ENCODE measurements around the gene ISM1. TPM values are rescaled to one million over a fixed set of nuclear protein-coding genes. Genes with fewer than 3 reads are reported as not detected.

Gene ISM1
- polyA plus RNA-seq, 1 donor = 0.81 TPM

DNA sequence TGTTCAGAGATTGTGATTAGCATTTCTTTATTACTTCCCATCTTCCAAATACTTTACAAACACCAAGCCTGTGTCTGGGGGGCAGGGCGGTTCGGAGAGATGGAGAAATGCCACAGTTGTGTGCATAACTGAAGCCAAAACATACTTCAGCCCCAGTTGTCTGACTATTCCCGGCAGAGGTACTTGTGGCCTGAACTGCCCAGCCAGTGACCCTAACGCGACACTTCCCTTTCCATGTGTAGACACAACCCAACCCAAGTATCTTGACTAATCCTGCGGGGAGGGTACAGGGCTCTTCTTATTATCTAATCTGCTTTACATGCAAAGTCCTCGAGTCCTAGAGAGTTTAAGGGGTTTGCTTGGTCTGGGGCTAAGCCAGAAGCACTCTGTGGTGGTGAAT, 46.2 kb downstream of the ISM1 start:
- Histone ChIP-seq H3K27me3 (ENCODE audit: control insufficient read depth, insufficient read depth, low read length) (no peaks in the 10 kb centered on the region), H3K4me1 (ENCODE audit: control insufficient read depth, insufficient read depth, low read length) (no peaks in the 10 kb centered on the region), H3K36me3 (ENCODE audit: control insufficient read depth, insufficient read depth, low read length) (no peaks in the 10 kb centered on the region), H3K4me3 (ENCODE audit: low read length) (no peak overlapping the region), H3K9me3 (ENCODE audit: control insufficient read depth, low read depth, low read length) (no peaks in the 10 kb centered on the region), H3K27ac (ENCODE audit: low read length) (no peak overlapping the region)
- no peak for DNase-seq
- no CpG with 5 or more reads among the region's 7 CpGs for WGBS (ENCODE audit: insufficient coverage, low lambda C conversion rate)

DNA sequence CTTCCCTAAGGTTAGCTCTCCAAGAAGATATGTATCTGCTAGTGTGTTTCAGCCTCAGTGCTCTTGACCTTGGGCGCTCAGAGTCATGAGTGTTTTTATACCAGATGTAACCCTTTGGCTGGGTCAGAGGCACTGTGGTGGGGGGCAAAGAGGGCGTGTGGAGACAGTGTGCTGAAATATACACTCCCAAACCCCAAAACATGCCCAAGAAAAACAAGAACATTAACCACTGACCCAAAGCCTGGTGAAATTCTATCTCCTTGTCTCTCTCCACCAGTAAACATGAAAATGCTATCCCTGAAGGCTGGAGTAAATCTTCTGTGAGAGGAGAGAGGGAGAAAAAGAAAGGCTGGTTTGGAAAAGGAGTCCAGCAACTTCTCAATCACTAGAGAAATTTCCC, 47.9 kb downstream of the ISM1 start:
- Histone ChIP-seq H3K9me3 (ENCODE audit: control insufficient read depth, low read depth, low read length) (no peaks in the 10 kb centered on the region), H3K4me1 (ENCODE audit: control insufficient read depth, insufficient read depth, low read length) (no peaks in the 10 kb centered on the region), H3K27ac (ENCODE audit: low read length) (no peak overlapping the region), H3K36me3 (ENCODE audit: control insufficient read depth, insufficient read depth, low read length) (no peaks in the 10 kb centered on the region), H3K4me3 (ENCODE audit: low read length) (no peak overlapping the region), H3K27me3 (ENCODE audit: control insufficient read depth, insufficient read depth, low read length) (no peaks in the 10 kb centered on the region)
- 86% methylated on average over 1 of the region's 2 CpGs for WGBS (ENCODE audit: insufficient coverage, low lambda C conversion rate)
- no peak for DNase-seq

DNA sequence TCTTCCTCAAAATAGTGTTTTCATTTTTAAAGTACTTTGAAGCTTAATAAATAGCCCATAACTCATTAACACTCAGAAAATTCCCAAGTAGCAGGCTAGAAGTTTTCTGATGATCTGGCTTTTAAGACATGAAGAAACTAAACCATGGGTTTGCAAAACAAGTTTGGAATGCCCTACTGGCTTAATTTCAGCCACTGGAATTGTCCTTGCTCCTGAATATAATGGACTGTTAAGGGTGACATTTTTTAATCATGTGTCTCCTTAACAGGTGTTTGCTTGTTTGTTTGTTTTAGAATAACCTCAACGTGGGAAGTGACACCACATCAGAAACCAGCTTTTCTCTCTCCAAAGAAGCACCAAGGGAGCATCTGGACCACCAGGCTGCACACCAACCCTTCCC, 49.1 kb downstream of the ISM1 start:
- Histone ChIP-seq H3K4me3 (ENCODE audit: low read length) (no peak overlapping the region), H3K36me3 (ENCODE audit: control insufficient read depth, insufficient read depth, low read length) (no peaks in the 10 kb centered on the region), H3K9me3 (ENCODE audit: control insufficient read depth, low read depth, low read length) (no peaks in the 10 kb centered on the region), H3K27me3 (ENCODE audit: control insufficient read depth, insufficient read depth, low read length) (no peaks in the 10 kb centered on the region), H3K27ac (ENCODE audit: low read length) (no peak overlapping the region), H3K4me1 (ENCODE audit: control insufficient read depth, insufficient read depth, low read length) (no peaks in the 10 kb centered on the region)
- WGBS (ENCODE audit: insufficient coverage, low lambda C conversion rate) = no CpG with 5 or more reads among the region's 1 CpG
- DNase-seq = no peak

DNA sequence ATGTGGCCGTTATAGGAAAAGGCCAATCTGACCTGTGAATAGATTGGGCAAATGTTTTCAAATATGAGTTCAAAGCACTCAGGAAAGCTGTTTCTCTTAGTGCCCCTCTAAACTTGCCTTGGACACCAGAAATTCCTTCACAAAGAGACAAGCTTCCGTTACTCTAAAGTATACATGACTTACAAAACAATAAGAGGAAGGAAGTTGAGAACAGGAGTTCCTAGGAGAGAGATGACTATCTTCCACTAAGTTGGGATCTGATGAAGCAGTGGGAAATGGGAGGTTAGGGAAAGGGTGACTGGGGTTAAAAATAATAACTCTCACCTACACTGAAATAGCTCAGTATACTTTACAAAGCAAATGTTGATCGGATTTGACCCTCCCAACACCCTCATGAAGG, 50.0 kb downstream of the ISM1 start:
- H3K9me3 ChIP-seq (ENCODE audit: control insufficient read depth, low read depth, low read length) = no peaks in the 10 kb centered on the region
- H3K4me1 ChIP-seq (ENCODE audit: control insufficient read depth, insufficient read depth, low read length) = no peaks in the 10 kb centered on the region
- no peaks in the 10 kb centered on the region for H3K36me3 ChIP-seq (ENCODE audit: control insufficient read depth, insufficient read depth, low read length)
- 67% methylated on average over 1 of the region's 3 CpGs for WGBS (ENCODE audit: insufficient coverage, low lambda C conversion rate)
- H3K4me3 ChIP-seq (ENCODE audit: low read length) = no peak overlapping the region
- H3K27ac ChIP-seq (ENCODE audit: low read length) = no peak overlapping the region
- no peaks in the 10 kb centered on the region for H3K27me3 ChIP-seq (ENCODE audit: control insufficient read depth, insufficient read depth, low read length)
- DNase-seq = no peak

DNA sequence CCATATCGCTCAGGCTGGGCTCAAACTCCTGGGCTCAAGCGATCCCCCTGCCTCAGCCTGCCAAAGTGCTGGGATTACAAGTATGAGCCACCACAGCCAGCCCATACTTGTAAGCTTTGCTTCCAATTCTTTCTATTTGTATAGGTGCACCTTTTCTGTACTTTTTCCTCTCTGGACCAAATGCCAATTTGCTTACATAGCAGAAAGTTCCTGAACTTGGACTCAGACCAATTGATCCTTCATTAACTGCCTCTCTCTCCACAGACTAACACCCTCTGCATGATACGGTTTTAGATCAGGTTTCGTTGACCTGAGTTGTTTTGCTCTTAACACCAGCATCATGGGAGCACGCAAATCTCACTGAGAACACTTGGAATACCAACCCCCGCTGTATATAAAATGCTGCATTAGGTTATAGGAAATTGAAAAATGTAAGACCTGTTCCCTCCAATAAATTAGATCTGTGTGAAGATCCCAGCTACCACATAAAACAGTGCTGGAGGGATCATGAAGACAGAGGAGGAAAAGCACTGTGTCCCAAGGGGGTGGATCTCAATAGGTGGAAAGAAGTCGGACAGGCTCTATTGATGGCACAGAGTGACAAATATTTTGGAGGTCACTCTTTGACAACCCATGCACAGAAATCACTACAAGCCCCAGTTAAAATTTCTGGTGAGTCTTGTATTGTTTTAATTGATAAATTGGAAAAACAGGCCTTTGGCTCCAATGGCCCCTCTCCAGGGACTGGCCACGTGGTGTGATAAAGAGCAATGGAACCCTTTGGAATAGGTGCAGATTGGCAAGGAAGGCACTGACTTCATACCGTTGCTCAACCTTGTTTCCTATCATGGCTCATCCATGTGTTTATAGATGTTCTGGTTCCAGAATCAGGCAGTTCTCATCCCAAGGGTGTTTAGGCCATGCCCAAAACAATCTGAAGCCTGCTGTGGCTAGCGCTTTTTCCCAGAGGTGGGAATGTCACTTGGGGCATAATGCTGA, 51.2 kb downstream of the ISM1 start:
- WGBS (ENCODE audit: insufficient coverage, low lambda C conversion rate) = 94% methylated on average over 3 of the region's 10 CpGs
- Histone ChIP-seq H3K9me3 (ENCODE audit: control insufficient read depth, low read depth, low read length) (no peaks in the 10 kb centered on the region), H3K4me3 (ENCODE audit: low read length) (no peak overlapping the region), H3K4me1 (ENCODE audit: control insufficient read depth, insufficient read depth, low read length) (no peaks in the 10 kb centered on the region), H3K36me3 (ENCODE audit: control insufficient read depth, insufficient read depth, low read length) (no peaks in the 10 kb centered on the region), H3K27me3 (ENCODE audit: control insufficient read depth, insufficient read depth, low read length) (no peaks in the 10 kb centered on the region), H3K27ac (ENCODE audit: low read length) (no peak overlapping the region)
- DNase-seq = no peak

DNA sequence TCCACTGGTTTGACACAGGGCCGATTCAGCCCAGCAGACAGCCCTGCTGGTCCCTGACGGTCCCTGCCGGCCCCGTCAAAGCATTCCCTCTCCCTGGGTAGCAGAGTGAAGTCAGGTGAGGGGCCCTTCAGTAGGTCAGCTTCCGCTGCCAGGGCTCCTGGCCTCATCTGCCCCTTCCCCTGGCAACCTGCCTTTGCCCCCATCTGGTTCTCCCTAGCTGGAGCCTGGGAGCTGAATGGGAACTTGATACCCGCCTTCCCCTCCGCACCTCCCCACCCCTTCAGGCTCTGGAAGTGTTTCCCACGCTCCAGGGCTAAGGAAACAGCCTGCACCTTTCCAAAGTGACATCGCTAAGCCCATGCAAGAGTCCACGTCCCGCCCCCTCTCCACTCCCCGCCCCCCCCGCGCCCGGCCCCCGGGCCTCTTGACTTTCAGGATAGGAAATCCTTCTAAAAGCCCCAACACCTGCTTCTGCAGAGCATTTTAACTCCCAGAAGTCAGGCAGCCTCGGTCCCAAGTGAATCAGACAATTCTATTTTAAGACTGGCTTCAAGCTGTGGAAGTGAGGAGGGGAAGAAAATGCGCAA, 53.3 kb downstream of the ISM1 start:
- no peaks in the 10 kb centered on the region for H3K27me3 ChIP-seq (ENCODE audit: control insufficient read depth, insufficient read depth, low read length)
- H3K4me3 ChIP-seq (ENCODE audit: low read length) = no peak overlapping the region
- no peak overlapping the region for H3K27ac ChIP-seq (ENCODE audit: low read length)
- H3K4me1 ChIP-seq (ENCODE audit: control insufficient read depth, insufficient read depth, low read length) = no peaks in the 10 kb centered on the region
- H3K9me3 ChIP-seq (ENCODE audit: control insufficient read depth, low read depth, low read length) = no peaks in the 10 kb centered on the region
- DNase-seq = no peak
- WGBS (ENCODE audit: insufficient coverage, low lambda C conversion rate) = 61% methylated on average over 2 of the region's 18 CpGs
- no peaks in the 10 kb centered on the region for H3K36me3 ChIP-seq (ENCODE audit: control insufficient read depth, insufficient read depth, low read length)

DNA sequence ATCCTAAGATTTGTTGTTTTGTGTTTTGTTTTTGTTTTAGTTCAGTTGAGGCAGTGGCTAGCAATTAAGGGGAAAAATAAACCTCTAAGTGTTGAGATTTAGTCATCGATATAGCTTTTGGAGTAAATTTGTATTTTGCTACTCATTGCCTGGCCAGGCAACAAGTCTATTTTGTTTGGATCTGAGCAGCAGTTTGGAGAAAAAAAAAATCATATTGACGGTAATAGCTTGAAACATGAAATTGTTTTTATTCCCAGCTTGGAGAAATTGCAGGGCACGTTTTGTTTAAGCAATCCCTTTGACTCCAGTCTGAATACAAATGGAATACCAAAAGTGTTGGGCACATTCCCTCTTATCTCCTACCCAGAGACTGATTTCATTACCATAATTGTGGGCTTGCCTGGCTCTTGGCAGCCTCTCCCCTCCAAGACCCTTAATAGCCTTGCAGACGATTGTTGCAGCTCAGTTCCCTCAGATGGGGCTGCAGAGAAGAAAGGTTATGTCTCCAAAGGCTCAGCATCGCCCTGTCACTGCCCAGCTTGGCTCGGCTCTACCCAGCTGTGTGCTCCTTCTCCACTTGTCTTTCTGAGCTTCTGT, 56.0 kb downstream of the ISM1 start:
- Histone ChIP-seq H3K9me3 (ENCODE audit: control insufficient read depth, low read depth, low read length) (no peaks in the 10 kb centered on the region), H3K4me1 (ENCODE audit: control insufficient read depth, insufficient read depth, low read length) (no peaks in the 10 kb centered on the region), H3K27ac (ENCODE audit: low read length) (no peak overlapping the region), H3K4me3 (ENCODE audit: low read length) (no peak overlapping the region), H3K36me3 (ENCODE audit: control insufficient read depth, insufficient read depth, low read length) (no peaks in the 10 kb centered on the region), H3K27me3 (ENCODE audit: control insufficient read depth, insufficient read depth, low read length) (no peaks in the 10 kb centered on the region)
- DNase-seq = no peak
- 100% methylated on average over 1 of the region's 6 CpGs for WGBS (ENCODE audit: insufficient coverage, low lambda C conversion rate)

DNA sequence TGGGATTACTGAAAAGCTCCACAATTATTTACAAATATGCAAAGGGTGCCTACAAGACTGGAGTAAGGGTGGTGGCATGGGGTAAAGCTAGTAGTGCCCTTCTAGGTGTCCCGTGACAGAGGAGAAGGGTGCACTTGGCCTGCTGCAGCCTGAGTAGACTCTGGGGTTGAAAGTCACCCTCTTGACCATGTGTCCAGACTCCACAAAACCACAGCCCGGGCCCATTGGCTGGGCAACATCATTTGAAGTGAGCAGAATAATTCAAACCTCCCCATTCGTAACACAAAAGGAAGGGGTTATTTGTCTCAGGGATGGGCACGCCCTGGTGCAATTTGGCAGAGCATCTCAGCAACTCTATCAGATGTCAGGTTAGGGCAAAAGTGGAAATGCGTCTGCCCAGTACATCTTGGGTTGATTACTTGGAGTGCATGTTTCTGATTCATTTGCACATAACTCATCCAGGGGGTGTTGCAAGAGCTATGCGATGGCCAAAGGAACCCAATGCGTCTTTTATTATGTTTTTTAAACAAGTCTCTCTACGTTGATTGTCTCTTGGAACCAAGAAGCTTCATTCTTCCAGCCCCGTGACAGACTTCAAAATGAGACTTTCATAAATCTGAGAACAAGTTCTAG, 56.7 kb downstream of the ISM1 start:
- WGBS (ENCODE audit: insufficient coverage, low lambda C conversion rate) = no CpG with 5 or more reads among the region's 9 CpGs
- no peak for DNase-seq
- no peaks in the 10 kb centered on the region for H3K27me3 ChIP-seq (ENCODE audit: control insufficient read depth, insufficient read depth, low read length)
- H3K4me3 ChIP-seq (ENCODE audit: low read length) = no peak overlapping the region
- H3K4me1 ChIP-seq (ENCODE audit: control insufficient read depth, insufficient read depth, low read length) = no peaks in the 10 kb centered on the region
- H3K9me3 ChIP-seq (ENCODE audit: control insufficient read depth, low read depth, low read length) = no peaks in the 10 kb centered on the region
- no peaks in the 10 kb centered on the region for H3K36me3 ChIP-seq (ENCODE audit: control insufficient read depth, insufficient read depth, low read length)
- no peak overlapping the region for H3K27ac ChIP-seq (ENCODE audit: low read length)

DNA sequence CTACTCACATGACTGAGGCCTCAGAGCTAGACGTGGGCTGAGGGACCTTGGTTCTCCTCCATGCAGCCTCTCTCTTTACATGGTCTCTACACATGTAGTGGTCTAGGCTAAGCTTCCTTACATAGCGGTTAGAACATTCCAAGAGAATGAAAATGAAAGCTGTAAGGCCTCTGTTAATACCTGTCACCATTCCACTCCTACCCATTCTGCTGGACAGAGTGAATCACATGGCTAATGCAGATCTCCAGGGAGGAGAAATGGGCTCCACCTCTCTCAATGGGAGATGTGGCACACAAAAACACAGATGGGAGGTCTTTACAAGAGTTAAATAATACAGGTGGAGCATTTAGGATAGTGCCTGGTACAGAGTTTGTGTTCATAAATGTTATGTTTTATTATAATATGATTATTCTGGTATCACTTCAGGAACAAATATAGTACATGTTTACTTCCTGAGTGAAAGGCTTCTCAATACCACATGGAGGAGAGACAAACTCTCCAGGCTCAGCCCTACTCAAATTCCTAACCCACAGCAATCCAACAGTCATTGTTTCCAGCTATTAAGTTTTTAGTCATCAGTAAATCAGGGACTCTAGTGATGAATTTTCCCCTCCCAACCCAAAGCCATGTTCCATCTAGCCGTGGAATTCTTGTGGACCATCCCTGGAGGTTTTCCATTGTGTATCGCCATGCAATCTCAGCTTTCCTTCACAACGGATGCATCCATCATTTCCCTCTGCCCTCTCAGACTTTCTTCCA, 57.9 kb downstream of the ISM1 start:
- Histone ChIP-seq H3K27me3 (ENCODE audit: control insufficient read depth, insufficient read depth, low read length) (no peaks in the 10 kb centered on the region), H3K4me3 (ENCODE audit: low read length) (no peak overlapping the region), H3K9me3 (ENCODE audit: control insufficient read depth, low read depth, low read length) (no peaks in the 10 kb centered on the region), H3K36me3 (ENCODE audit: control insufficient read depth, insufficient read depth, low read length) (no peaks in the 10 kb centered on the region), H3K27ac (ENCODE audit: low read length) (no peak overlapping the region), H3K4me1 (ENCODE audit: control insufficient read depth, insufficient read depth, low read length) (no peaks in the 10 kb centered on the region)
- DNase-seq = no peak
- WGBS (ENCODE audit: insufficient coverage, low lambda C conversion rate) = no CpG with 5 or more reads among the region's 5 CpGs

Data from large intestine (tissue), 3 donors.